Occipital lobe (tissue), 2 donors: ENCODE data around the gene ZNRF2. TPM values are rescaled to one million over a fixed set of nuclear protein-coding genes. Genes with fewer than 3 reads are reported as not detected.

Experiments
- DNase-seq: peaks from one replicate; lab custom pipeline; 2025; lab: John Stamatoyannopoulos, UW
- total RNA-seq: library from RNA; depleted of rRNA; stranded (reverse); fragments of >200 nt; gene quantifications from one replicate; pipeline ENCODE4 v1.2.3, GENCODE V29; 2014

ZNRF2 gene
- total RNA-seq, 1 donor from 2014 or later: 76.6 TPM

DNA sequence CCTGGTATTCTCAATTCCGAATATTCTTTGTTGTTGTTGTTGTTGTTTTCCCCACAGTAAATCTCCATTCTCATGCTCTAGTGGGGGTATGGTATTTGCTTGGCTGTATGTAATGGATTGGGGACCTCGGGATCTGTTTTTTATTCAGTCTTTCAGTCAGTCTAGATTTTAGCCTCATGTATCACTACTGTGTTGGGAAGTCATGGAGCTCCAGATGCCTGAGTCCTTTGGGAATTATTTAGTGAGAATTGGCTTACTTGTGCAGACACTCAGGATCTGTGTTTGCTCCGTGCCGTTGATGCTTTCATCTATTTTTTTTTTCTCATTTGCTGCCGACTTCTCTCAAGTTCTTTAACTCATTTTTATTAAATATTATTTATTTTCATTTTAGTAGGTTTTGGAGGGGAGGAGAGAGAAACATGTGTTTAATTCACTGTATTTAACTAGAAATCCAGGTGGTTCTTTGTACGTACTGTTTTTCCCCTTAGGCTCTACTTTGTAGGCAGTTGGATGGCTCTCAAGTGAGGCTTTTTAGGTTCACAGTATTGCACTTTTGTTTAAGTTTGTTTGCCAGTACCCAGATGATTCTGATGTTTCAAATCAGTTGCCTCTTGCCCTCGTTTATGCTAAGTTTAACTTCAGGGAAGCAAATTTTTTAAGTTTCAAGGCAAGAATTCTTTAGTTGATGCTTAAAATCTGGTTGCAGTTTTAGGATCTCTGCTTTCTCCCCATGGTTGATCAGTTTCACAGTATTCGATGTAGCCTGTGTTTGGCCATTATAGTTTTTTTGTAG lies 36.9 kb downstream of the ZNRF2 start:
- DNase-seq: no peak

- DNase-seq: no peak
Measured at GRCh38 chr7:30321882-30322192, 37.4 kb downstream of the ZNRF2 start.

- DNase-seq: no peak
Measured at GRCh38 chr7:30322271-30323005, 38.0 kb downstream of the ZNRF2 start.

DNA sequence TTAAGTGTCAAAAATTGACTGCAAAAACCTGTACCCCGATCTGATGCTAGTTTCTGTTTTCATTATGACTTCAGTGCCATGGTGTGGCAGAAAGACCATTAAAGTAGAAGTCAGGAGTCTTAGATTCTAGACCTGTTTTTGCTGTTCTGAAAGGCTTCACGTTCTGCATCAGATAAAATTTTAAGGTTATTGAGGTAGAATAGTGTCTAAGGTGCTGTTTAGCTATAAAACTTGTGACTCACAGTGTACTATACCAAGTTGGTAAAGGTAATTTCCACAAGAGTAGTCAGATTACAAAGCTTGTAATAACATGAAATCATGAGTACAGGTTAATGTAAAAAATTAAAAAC lies 38.6 kb downstream of the ZNRF2 start:
- DNase-seq: no peak

DNA sequence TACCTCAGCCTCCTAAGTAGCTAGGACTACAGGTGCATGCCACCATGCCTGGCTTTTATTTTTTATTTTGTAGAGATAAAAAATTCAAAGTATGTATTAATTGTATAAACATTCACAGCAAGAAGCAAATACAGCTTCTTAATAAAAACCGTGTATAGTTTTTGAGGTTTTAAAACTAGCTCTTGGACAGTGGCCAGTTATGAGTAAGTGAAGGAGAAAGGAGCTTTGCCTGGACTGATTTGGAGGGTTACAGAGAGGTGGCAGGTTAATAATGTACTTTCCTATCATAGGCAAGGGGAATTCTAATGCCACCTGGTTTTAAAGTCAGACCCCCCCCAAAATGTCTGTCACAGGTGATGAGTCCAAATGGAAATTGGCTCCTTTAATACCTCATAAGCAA lies 43.4 kb downstream of the ZNRF2 start:
- no peak for DNase-seq

GRCh38 chr7:30328381-30328780 lies 44.0 kb downstream of the ZNRF2 start:
- no peak for DNase-seq

- DNase-seq: no peak
Measured at GRCh38 chr7:30329716-30330115, 45.3 kb downstream of the ZNRF2 start.

DNA sequence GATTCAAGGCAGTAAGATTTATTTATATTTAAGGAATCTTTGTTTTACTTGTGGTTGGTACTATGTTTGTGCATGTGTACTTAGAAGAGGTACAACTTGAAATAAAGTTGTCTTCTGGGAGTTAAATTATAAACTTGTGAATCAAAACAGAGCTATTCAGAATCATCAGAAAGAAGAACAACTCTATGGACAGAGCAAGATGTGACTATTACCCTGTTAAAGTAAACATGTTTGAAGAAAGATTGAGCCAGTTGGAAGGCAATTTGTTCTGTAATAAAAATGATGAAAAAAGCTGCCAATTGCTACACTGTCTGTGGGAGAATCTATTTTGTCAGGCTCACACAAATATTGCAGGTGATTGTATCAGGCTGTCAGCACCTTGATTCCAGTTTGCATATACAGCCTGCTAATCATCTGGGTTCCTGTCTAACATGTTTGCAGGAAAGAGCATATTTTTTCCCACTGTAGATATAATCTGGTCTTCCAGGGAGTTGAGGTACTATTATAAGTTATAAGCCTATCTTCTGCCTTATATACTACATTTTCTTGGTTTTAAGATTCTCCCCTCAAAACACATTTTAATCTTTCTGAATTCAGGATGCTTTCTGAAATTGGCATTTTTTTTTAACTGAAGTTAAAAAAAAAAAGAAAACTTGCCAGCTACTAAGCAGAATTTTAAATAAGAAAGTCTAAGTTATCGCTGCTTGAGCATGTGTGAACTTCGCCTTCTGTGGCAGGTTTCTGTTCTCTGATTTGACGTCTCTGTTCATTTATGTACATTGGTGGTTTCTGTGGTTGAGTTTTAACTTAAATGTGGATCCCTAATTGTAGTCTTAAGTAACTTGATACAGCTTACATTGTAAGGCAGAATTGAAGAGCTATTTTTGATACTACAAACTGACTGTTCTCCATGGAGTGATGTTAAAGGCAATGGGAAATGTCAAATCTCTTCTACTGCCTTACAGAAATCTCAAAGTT lies 46.0 kb downstream of the ZNRF2 start:
- DNase-seq: no peak

- DNase-seq: no peak
Measured at GRCh38 chr7:30331338-30331737, 46.9 kb downstream of the ZNRF2 start.

- DNase-seq: no peak
Measured at GRCh38 chr7:30332549-30332948, 48.2 kb downstream of the ZNRF2 start.

DNA sequence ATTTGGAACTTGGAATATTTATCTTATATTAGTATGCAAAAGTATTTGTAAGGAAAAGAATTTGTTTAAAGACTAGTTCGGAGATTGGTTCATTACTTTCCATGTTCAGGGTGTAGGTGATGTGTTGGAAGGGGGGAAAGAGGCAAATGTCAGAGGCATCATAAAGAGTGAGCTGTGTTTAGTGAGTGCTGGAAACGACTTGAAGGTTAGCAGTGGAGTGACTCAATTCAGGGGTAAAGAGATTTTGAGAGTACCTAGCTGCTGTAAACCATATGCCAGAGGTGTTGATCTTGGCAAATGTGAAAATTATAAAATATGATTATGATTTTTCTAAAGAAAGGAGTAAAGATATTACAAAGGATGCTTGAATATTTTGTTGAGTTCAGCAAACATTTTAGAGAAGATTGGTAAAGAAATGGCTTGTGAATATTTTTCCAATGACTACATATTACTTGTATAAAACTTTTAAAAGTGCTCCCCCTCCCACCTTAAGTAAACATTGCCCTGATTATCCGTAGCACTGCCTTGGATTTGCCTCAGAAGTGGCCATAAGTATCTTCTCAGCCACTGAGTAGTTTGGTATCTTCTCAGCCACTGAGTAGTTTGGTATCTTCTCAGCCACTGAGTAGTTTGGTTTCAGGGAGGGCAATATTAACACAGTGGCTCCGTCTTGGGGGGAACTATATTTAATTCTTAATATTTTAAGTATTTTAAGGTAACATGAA lies 51.5 kb downstream of the ZNRF2 start:
- DNase-seq: no peak

DNA sequence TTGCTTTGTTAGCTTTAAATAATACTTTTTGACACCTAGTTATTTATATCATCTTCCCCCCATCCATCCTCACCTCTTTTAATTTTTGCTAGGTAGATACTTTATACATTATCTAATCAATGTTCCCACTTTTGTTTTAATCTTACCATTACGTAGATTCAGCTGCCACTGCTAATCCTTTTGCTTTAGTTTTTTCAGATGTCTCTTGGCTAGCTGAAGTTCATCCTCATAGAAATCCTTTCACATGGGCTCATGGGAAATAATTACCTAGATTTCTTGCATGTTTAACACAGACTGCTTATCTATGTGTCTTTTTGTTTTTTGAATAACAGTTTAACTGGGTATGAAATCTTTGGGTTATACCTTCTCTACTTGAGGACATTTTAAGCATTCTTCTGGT lies 60.1 kb downstream of the ZNRF2 start:
- DNase-seq: no peak

GRCh38 chr7:30347226-30348082 lies 63.1 kb downstream of the ZNRF2 start:
- DNase-seq: no peak

GRCh38 chr7:30348083-30348560 lies 63.7 kb downstream of the ZNRF2 start:
- DNase-seq: no peak

DNA sequence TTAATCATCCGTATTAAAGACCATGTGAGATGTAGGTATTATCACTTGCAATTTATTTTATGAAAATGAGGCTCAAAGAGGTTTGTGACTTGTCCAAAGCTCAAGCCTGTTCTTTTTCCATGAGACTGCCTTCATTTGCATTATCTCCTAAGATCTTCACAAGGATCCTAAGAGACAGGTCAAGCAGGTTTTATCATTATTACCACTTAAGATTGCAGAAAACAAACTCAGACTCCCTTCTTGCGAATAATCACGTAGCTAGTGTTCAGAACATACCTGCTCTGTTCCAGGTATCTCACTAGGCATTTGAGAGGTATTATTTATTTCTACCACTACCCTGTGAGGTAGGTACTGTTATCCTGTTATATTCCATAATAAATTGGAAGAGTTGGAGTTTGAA lies 64.8 kb downstream of the ZNRF2 start:
- DNase-seq: no peak

- DNase-seq: no peak
Measured at GRCh38 chr7:30349816-30350215, 65.4 kb downstream of the ZNRF2 start.

DNA sequence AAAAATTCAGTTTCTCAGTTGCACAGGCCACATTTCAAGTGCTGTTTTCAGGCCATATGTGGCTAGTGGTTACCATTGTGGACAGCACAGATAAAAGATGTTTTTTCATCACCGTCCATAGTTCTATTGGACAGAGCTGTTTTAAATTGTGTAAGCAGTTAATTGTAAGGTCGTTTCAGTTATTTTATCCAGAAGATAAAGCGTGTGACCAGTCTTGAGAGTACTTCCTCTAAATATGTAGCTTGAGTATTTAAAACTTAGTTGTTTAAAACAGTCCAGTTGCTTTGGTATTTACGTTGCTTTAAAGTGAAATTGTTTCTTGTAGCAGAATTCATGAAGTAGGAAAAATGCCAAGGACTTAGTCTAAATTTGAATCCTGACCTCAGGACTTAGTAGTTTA lies 66.9 kb downstream of the ZNRF2 start:
- DNase-seq: no peak

GRCh38 chr7:30351724-30352123 lies 67.3 kb downstream of the ZNRF2 start:
- no peak for DNase-seq

- no peak for DNase-seq
Measured at GRCh38 chr7:30352169-30352568, 67.8 kb downstream of the ZNRF2 start.

GRCh38 chr7:30353532-30353931 lies 69.1 kb downstream of the ZNRF2 start:
- no peak for DNase-seq
